Fibroblast of mammary gland (primary cell): ENCODE results near the gene CAPRIN1.

ENCODE experiments used
- DNase-seq: peaks from one replicate; pipeline ENCODE4 v3.0.0-alpha.2; 2010; ENCODE audit warnings: low read depth
- H3K4me3 ChIP-seq: 2 replicates; pipeline ENCODE4 v1.5.1; 2011; ENCODE audit warnings: low read depth, mild to moderate bottlenecking, low read length, moderate library complexity; ENCODE audit not compliant: control insufficient read depth
- TF ChIP-seq, protein P1 (sequence below): conservative IDR thresholded peaks from 2 replicates; pipeline ENCODE4 v1.5.1; 2011; ENCODE audit warnings: low read depth, low read length, inconsistent platforms; ENCODE audit not compliant: control insufficient read depth, insufficient read depth

Gene CAPRIN1

DNA sequence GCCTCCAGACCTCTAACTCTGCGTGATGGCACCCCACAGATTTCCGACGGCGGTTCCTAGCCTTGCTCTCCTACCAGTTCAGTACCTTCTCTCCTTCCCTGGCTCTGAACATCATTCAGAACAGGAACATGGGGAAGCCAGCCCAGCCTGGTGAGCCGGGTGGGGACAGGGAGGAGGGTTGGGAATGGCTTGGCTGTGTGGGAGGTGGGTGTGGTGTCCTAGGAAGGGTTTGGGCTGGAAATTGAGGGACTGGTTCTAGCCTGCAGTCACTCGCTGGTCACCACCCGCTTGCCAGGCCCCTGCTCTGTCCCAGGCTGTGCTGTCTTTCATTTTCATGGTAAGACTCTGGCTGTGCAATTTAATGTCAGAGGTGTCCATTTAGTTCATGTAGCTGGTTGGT lies 87.8 kb downstream of the CAPRIN1 start:
- no peak overlapping the region for H3K4me3 ChIP-seq
- TF ChIP-seq, protein P1, sequence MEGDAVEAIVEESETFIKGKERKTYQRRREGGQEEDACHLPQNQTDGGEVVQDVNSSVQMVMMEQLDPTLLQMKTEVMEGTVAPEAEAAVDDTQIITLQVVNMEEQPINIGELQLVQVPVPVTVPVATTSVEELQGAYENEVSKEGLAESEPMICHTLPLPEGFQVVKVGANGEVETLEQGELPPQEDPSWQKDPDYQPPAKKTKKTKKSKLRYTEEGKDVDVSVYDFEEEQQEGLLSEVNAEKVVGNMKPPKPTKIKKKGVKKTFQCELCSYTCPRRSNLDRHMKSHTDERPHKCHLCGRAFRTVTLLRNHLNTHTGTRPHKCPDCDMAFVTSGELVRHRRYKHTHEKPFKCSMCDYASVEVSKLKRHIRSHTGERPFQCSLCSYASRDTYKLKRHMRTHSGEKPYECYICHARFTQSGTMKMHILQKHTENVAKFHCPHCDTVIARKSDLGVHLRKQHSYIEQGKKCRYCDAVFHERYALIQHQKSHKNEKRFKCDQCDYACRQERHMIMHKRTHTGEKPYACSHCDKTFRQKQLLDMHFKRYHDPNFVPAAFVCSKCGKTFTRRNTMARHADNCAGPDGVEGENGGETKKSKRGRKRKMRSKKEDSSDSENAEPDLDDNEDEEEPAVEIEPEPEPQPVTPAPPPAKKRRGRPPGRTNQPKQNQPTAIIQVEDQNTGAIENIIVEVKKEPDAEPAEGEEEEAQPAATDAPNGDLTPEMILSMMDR, result no peak
- DNase-seq, result no peak

DNA sequence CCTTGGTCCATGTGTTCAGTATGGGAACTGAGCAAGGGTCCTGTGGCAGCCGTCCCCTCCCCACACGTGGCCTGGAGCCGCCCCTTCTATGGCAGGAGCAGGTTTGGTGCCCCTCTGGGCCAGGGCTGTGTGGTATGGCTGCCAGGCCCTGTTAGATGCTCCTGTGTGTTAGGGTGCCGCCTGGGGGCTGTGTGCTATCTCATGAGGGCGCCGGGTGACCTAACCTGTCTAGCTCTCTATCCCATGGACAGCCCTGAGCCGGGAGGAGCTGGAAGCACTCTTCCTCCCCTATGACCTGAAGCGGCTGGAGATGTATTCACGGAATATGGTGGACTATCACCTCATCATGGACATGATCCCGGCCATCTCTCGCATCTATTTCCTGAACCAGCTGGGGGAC lies 88.6 kb downstream of the CAPRIN1 start:
- TF ChIP-seq, protein P1, result no peak
- DNase-seq, result no peak
- no peak overlapping the region for H3K4me3 ChIP-seq

DNA sequence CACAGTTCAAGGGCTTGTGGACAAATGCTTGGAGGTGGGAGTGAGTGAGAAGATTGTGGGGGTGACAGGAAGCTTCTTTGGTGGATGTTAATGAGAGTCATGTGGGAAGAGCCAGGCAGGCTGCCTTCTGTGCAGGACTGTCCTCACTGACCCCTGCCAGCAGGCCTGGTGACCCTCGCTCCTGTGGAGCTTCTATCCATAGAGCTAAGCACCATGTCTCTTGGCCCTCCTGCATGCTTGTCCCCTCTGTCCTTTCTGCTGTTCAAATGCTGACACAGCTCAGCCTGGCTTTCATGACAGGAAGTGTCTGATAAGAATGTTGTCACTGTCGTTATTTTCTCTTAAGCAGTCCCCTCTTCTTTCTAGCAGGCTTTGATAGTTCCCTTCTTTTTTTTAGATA lies 91.5 kb downstream of the CAPRIN1 start:
- no peak for DNase-seq
- no peak overlapping the region for H3K4me3 ChIP-seq
- TF ChIP-seq, protein P1, result no peak

DNA sequence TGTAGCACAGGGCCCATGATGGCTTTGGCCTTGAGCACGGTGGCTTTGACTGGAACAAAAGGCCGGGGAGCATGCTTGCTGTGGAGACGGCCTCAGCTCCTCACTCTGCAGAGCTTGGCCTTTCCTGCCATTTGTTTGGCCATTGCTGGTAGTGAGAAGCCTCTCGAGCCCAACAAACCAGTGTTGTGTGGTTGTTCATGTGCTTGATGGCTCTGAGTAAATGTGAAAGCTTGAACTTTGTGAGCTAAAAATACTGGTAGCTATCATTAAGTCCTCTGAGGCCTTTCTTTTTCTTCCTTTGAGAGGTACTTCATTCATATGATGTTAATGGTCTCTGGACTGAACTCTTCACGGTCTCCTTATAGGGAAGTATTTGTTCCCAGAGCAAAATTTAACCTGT lies 93.5 kb downstream of the CAPRIN1 start:
- DNase-seq, result no peak
- TF ChIP-seq, protein P1, result no peak
- H3K4me3 ChIP-seq, result no peak overlapping the region

DNA sequence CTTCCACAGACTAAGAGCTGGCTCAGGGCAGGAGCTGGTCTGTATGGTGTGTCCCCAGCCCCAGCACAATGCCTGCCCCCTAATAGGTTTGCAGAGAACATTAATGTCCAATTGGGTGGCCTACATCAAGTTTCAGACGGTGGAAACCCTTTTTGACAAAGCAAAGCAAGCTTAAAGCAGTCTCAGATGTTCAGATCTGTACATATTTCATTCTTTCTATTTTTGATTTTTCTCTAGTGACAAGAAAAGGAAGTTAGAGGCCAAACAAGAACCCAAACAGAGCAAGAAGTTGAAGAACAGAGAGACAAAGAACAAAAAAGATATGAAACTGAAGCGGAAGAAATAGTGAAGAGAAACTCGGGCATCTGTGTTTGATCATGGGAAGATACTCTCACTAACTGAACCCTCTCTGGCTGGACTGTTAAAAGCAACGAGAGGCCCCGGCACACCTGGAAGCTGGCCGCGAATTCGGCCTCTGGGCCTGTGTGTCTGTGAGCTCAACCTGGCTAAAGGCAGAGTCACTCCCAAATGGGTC lies 94.4 kb downstream of the CAPRIN1 start:
- no peak overlapping the region for H3K4me3 ChIP-seq
- TF ChIP-seq, protein P1, result no peak
- no peak for DNase-seq

DNA sequence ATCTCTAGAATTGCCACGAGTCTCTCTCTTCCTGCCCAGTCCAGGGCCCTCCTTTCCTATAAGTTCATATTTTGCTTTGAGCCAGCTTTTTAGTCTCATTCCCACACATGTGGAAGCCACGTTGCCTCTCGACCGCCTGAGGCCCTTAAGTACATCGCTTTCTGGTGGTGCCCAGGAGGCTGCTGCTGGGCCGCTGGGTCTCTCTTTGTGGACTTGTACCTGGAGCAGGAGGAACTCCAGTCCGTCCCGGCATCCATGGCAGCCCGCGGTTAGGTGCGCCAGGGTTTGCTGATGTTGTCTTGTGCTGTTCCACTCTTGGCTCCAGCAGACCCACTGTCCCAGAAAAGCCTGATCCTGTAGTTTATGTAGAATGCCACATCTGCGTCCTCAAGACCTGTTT lies 94.9 kb downstream of the CAPRIN1 start:
- DNase-seq, result no peak
- TF ChIP-seq, protein P1, result no peak
- H3K4me3 ChIP-seq, result no peak overlapping the region

DNA sequence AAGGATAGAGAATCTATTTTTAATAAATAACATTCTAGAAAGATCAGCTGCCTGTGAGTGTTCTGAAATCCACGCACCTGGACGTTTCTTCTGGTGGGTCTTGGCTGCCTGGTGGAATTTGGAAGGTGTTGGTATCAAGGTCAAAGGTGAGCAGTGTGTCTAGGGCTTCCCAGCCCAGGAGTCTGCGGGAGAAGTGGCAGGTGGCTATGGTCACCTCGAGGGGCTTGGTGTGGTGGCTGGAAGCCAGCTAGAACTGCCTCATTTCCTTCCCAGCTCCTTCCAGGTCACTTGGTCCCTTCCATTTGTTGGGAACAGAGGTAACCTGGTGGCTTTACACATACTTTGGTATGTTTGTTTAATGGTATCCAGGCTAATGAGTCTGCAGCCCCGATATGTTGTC lies 95.3 kb downstream of the CAPRIN1 start:
- no peak for DNase-seq
- TF ChIP-seq, protein P1, result no peak
- no peak overlapping the region for H3K4me3 ChIP-seq
